GM21367 (cell line): ENCODE measurements around the gene ZNF77.
"Not testable (repeated sequence)": the region's sequence is repeated elsewhere in the genome, so short reads cannot be mapped to it uniquely, and the experiment has no call there.

Experiments used
- ATAC-seq: cut with Tn5 transposase; IDR thresholded peaks from one replicate; pipeline ENCODE4 v1.9.1; 2021; ENCODE audit not compliant: unreplicated experiment

ZNF77 gene

DNA sequence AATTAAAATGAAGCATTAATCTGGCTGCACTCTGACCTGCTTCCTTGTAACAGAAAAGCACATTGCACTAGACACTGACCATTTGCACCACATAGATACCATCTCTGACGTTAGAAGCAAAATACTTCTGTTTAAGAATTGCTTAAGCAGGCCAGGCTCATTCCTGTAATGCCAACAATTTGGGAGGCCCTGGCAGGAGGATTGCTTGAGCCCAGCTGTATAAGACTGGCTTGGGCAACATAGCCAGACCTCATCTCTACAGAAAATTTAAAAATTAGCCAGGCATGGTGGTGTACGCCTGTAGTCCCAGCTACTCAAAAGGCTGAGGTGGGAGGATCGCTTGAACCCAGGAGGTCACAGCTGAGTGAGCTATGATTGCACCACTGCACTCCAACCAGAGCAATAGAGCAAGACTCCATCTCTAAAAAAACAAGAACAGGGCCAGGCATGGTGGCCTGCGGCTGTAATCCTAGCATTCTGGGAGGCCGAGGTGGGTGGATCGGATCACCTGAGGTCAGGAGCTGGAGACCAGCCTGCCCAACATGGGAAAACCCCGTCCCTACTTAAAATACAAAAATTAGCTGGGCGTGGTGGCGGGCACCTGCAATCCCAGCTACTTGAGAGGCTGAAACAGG lies 25.5 kb upstream of the ZNF77 start:
- no peak for ATAC-seq

DNA sequence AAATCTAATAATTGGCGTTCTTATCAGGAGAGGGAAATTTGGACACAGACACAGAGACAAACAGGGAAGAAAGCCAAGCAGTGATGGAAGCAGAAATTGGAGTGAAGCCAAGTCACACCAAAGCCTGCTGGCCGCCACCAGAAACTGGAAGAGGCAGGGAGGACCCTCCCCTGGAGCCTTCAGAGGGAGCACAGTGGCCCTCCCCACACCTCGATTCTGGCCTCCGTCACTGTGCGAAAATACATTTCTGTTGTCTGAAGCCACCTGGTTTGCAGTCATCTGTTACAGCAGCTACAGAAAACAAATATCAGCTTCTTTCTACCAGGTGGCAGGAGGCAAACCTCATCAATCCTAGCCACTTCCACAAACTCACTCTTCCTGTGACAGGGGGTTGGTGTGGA lies 24.3 kb upstream of the ZNF77 start:
- no peak for ATAC-seq

DNA sequence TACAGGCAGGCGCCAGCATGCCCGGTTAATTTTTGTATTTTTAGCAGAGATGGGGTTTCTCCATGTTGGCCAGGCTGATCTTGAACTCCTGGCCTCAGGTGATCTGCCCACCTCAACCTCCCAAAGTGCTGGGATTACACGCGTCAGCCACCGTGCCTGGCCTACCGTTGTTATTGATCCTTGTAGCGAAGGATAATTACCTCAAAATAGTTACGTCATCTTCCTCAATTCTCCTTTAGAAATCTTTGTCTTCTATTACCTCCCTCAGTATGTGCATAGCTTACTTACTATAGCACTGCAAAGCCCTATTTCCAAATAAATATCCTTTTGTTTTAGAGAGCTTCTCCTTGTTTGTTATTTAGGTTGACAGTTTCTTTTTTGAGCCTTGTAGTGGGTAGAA lies 23.2 kb upstream of the ZNF77 start:
- no peak for ATAC-seq

DNA sequence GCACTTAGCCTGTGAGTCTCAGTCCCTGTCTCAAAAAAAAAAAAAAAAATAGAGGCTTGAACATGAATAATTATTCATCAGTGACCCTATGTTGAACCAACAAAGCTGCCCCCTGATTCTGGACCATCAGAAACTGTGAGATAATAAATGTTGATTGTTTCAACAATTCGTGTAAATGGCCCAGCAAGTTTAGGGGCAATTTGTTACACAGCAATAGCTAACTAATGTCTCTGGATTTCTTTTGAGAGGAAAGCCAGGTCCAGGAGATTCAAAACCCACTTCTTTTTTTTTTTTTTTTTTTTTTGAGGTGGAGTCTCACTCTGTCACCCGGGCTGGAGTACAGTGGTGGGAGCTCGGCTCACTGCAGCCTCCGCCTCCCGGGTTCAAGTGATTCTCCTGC lies 20.1 kb upstream of the ZNF77 start:
- no peak for ATAC-seq

DNA sequence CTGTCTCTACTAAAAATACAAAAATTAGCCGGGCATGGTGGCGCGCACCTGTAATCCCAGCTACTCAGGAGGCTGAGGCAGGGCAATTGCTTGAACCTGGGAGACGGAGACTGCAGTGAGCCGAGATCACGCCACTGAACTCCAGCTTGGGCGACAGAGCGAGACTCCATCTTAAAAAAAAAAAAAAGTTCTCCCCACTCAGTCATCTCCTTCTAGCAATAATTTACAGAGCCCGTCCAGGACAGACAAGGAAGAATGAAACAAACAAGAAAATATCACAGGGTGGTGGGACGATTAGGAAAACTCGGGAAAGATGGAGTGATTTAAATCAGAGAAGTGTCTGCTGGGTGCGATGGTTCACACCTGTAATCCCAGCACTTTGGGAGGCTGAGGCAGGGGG lies 18.9 kb upstream of the ZNF77 start:
- not testable (repeated sequence) for ATAC-seq

DNA sequence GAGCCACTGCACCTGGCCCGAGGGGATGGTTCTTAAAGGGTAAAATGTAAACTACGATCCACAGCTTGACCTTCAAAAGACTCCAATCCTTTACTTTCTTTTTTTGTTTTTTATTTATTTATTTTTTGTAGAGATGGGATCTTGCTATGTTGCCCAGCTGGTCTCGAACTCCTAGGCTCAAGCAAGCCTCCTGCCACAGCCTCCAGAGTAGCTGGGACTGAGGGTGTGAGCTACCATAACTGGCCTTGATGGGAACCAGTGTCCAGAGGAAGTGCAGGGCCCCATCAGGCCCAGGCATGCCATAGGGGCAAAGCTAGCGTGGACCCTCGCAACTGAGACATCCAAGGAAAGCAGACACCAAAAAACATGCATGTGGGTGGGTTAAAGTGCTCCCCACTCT lies 18.4 kb upstream of the ZNF77 start:
- ATAC-seq = no peak

DNA sequence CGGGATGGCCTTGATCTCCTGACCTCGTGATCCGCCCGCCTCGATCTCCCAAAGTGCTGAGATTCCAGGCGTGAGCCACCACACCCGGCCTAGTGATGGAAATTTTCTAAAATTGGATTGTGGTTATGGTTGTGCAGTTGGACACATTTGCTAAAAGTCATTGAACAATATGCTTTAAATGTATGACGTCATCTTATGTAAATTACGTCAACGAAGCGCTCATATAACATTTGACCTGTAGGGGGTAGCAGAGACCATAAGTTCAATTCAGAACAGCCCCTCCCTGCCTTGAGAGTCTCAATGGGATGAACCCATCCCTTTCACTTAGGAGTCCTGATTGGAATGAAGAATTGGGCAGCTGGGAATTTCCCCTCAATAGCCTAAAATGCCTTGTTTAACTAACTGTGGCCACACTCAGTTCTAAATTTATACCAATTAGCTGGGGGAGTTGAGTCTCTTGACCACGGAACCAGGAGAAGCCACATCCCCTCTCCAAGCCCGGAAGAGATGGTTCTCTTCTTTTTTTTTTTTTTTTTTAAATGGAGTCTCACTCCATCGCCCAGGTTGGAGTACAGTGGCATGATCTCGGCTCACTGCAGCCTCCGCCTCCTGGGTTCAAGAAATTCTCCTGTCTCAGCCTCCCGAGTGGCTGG lies 17.4 kb upstream of the ZNF77 start:
- no peak for ATAC-seq

DNA sequence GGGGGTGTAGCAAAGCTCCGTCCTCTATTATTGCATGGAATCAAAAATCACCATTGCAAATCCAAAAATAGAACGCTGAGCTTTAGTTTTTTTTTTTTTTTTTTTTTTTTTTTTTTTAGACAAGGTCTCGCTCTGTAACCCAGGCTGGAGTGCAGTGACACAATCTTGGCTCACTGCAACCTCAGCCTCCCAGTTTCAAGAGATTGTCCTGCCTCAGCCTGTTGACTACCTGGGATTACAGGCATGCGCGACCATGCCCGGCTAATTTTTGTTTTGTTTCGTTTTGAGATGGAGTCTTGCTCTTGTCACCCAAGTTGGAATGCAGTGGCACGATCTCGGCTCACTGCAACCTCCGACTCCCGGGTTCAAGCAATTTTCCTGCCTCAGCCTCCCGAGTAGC lies 15.3 kb upstream of the ZNF77 start:
- no peak for ATAC-seq

DNA sequence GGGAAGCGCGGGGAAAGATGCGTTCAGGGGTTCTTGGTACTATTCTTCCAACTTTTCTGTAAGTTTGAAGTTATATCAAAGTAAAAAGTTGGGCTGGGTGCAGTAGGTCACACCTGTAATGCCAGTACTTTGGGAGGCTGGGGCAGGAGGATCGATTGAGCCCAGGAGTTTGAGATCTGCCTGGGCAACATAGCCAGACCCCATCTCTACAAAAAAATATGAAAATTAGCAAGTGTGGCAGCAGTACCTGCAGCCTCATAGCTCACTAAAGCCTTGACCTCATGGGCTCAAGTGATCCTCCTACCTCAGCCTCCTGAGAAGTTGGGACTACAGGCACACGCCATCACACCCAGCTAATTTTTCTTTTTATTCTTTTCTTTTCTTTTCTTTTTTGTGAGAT lies 12.4 kb upstream of the ZNF77 start:
- no peak for ATAC-seq

DNA sequence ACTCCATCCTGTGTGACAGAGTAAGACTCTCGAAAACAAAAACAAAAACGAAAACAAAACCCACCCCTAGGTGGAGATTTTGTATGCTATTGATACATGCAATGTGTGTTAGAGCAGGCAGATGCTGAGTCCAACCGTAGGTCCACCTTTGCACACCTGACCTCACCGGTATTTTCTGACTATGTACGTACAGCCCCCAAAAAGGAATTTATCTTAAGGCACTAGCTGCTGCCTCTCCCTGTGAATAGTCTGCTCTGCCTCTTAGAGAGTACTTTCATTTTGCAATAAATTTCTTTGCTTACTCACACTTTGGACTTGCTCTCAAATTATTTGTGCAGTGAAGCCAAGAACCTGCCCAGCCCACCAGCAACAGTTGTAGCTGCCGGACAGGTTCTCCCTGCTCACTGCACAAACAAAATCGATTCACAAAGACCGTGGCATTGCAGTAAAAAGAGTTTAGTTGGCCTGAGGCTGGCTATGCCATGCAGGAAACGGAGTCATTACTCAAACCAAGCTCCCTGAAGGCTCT lies 8.2 kb upstream of the ZNF77 start:
- no peak for ATAC-seq

DNA sequence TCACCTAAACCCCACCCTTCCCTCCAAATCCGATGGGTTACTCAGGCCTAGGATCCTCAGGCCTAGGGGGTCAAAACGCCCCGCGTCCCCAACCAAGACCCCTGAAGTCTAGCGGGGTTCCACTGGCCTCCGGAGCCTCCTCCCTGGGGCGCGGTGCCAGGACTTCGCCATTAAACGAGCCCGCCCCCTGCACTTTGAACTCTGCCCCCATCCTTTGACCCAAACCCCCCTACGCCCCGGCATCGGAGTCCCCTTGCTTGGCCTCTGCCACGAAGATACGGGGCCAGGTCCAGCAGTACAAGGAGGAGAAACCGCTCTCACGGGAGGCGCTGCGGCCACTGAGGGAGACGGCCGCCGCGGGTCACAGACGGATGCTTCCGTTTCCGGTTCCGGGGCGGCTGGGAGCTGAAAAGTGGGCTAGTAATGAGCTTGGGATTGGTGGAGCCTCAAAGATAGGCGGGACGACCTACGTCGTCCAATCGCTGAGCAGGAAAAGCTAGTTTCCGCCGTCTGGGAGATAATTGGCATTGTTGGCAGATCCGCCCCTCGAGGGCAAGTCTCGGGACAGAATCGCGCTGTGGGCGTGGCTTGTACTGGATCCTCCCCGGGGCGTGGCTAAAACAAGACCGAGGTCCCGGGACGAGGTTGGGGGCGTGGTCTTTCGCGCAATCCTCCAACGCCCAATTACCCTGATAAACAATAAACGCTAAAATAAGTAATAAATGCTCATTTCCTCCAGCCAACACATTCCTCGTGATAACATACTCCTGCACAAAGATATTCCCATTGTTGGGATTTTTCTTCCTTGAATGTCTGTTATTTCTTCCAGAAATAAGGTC lies 5.7 kb upstream of the ZNF77 start:
- peak; percentile 75 for ATAC-seq

DNA sequence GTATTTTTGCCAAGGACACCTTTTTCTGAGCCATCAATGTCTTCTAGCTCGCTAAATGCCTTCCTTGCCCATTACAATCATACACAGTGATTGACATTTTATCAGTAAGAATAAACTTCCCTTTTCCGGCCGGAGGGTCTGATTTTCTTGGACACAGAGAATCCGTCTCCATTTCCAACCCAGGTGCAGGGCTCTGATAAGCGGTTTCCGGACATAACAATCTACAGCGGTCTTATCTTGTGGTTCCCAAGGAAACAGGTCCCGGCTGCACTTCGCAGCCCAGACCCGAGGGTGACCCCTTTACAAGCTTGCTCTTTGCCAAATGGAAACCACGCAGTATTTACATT lies 5.1 kb upstream of the ZNF77 start:
- peak; percentile 7 for ATAC-seq

DNA sequence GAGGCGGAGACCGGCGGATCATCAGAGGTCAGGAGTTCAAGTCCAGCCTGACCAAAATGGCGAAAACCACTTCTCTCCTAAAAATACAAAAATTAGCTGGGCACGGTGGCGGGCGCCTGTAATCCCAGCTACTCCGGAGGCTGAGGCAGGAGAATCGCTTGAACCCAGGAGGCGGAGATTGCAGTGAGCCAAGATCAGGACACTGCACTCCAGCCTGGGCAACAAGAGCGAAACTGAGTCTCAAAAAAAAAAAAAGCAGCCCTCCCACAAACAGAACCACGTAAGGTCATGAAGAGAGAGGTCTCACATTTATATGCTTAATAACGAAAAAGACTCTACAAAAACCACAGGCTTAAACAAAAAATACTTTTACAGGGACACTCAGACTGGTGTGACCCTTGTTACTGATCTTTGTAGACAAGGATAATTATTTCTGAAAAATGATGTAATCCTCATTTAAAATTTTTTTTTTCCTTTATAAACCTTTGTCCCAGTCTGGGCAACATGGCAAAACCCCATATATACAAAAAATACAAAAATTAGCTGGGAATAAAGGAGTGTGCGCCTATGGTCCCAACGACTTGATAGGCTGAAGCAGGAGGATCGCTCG lies 909 bp upstream of the ZNF77 start:
- ATAC-seq = no peak

DNA sequence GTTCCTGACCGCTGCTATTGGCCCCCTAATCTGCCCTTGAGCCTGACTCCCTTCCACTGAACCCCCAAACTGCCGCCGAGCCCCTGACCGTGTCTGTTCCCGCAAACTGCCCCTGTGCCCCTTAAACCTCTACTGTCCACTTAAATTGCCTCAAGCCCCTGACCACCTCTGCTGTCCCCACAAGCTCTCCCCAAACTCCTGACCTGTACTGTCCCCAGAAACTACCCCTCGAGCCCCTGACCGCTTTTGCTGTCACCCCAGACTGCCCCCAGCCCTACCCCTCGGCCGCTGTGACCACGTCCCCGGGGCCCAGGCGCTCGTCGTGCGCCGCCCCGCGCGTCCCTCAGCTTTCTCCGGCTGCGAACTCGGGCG lies 382 bp downstream of the ZNF77 start:
- ATAC-seq = no peak

DNA sequence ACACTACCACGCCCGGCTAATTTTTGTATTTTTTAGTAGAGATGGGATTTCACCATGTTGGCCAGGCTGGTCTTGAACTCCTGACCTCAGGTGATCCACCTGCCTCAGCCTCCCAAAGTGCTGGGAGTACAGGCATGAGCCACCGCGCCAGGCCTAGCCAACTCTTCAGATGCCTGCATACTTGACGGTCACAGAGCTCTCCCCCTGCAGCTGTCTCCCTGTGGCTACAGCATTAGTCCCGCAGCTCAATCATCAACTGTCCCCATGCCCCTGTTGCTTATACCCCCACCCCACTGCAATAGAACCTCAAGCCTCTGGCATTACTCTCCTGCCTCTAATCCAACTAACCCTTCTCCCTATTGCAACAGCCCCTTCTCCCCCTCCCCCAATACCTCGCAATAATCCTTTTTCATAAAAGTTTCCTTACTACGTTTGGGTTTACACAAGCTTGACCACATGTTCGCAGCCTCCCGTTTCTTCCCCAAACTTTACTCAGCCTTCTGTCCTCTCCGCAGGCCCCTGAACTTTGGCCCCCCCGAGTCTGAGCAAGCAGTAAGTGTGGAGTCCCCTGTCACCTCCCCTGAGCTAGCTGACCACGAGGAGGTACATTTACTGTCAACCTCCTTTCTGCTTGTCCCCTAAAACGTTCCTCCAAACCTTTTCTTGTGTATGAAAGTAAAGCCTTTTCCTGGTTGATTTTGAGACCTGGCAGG lies 1.7 kb downstream of the ZNF77 start:
- ATAC-seq = no peak

DNA sequence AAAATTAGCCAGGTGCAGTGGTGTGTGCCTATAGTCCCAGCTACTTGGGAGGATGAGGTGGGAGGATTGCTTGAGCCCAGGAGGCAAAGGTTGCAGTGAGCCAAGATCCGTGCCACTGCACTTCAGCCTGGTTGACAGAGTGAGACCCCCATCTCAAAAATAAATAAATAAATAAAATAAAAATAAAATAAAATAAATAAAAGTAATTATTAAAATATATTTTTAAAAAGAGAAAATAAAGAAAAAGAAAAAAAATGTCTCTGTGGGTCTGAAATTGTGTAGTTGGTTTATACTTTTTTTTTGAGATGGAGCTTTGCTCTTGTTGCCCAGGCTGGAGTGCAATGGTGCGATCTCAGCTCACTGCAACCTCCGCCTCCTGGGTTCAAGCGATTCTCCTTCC lies 8.9 kb downstream of the ZNF77 start:
- not testable (repeated sequence) for ATAC-seq

DNA sequence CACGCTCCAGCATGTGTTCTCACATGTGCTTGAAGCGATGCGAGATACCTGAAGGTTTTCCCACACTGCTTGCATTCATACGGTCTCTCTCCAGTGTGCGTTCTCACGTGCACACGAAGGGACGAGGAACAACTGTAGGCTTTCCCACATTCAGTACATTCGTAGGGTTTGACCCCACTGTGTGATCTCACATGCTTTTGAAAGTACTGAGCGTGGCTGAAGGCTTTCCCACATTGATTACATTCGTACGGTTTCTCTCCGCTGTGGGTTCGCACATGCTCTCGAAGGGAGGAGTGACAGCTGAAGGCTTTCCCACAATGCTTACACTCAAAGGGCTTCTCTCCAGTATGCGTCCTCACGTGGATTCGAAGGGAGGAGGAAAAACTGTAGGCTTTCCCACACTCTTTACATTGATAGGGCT lies 11.3 kb downstream of the ZNF77 start:
- no peak for ATAC-seq

DNA sequence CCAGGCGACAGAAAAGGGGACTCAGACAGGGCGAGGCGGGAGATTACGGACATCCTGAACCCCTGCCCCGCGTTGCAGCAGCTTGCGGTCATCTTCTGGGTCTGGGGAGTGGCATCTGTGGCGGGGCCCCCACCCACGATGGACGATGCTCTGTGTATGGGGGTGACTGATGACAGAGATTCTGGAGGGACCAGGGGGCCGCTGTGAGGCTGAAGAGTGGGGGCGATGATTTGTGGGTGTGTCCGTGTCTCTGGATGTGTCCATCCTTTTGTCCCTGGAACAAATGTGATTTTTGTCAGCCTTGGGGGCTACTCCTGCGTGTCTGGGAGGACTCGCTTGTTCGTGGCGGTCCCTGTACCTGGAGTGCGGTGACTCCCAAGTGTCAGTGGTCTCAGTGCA lies 17.7 kb downstream of the ZNF77 start:
- no peak for ATAC-seq

DNA sequence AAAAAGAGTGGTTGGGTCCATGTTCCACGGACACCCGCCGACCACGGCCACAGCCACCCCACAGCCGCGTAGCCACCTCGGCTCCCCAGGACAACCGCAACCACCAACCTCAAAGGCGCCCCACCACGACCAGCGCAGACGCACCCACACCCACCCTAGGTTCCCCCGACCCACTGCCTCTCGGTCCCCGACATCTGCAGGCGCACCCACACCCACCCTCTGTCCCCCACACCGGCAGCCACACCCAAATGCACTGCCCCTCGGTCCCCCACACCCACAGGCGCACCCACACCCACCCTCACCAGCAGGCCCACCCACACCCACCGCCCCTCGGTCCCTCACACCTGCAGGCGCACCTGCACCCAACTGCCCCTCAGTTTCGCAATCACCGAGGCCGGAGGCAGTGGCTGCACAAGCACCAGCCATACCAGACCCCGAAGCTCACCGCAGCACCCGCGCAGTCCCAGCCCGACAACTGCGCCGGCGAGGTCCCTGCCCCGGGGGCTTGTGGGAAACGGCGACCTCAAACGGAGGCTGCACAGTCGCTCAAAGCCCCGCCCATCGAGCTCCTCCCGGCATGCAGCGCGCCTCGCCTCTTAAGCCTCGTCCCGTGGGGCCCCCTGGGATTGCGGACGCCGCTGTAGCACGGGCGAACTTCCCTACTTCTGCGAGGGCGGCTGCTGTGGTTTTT lies 18.3 kb downstream of the ZNF77 start:
- no peak for ATAC-seq

DNA sequence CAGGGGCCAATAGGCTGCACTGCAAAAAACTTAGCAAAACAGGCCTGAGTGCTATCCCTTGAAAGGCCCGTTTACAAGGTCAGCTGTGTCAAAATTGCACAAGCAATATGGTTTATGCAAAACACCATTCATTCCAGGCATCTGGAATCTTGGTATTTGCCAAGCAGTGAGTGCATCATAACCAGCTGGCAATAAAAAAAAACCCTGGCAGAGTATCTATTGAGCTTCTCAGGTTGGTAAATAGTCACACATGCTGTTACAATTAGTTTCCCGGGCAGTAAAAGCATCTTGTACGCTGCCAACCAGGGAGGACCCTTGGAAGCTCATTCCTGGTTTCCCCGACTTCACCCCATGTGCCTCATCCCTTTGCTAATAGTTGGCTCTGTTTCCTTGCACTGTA lies 21.3 kb downstream of the ZNF77 start:
- no peak for ATAC-seq

DNA sequence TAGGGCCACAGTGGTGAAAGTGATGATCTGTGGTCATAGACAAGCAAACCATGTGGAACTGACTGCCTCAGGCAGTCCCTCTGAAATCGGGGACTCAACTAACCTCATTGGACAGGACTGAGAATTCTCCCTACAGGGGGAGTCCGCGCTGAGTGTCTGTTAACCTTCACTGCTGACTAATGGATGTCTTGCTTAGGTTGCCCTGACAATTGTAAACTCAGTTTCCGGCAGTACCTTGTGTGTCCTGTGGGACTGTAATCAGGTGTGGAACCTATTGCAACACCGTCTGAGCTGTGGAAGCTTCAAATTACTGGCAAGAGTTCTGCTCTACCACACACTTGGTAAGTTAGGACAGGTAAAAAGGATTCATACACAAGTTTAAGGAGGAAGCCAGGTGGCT lies 21.8 kb downstream of the ZNF77 start:
- ATAC-seq = no peak
